Lower leg skin (tissue), 4 donors: Measurements from ENCODE around the gene SUMO2. TPM values are rescaled to one million over a fixed set of nuclear protein-coding genes. Genes with fewer than 3 reads are reported as not detected.
A peak's percentile ranks its signal among the peaks of the same experiment; 100 is the strongest.

Experiments
- DNase-seq, 2 donors: peaks; one replicate each; pipeline ENCODE4 v3.0.0-alpha.2; 2019; ENCODE audit warnings: low spot score in 2 of 2
- H3K4me3 ChIP-seq: fragments of 200-600 bp; sonication (generic); 2 replicates; pipeline ENCODE4 v1.5.1; 2017; ENCODE audit warnings: mild to moderate bottlenecking, low read depth; ENCODE audit not compliant: poor library complexity, severe bottlenecking
- POLR2A ChIP-seq, 2 donors: fragments of 450-650 bp; IDR thresholded peaks; one replicate each; pipeline ENCODE4 v1.6.1; 2016 to 2017; ENCODE audit warnings: antibody characterized with exemption in 2 of 2, mild to moderate bottlenecking in 1 of 2, moderate library complexity in 1 of 2
- WGBS, 2 donors: methylation state at CpG; one replicate each; pipeline ENCODE4 v1.1.5; 2018; 5-methylcytosine and 5-hydroxymethylcytosine counted together
- intact Hi-C: fragments of 100-400 bp; cut with DNase I; formaldehyde crosslinking; loops from one replicate; pipeline ENCODE4 v1.15.0; 2023; ENCODE audit warnings: low total_unique reads
- total RNA-seq, 4 donors: library from RNA; depleted of rRNA; stranded (reverse); fragments of >200 nt; gene quantifications; one replicate each; pipeline ENCODE4 v1.1.0, GENCODE V29; 2016
- TF ChIP-seq, protein P1 (sequence below), 3 donors: fragments of 450-650 bp; IDR thresholded peaks; one replicate each; pipeline ENCODE4 v1.5.1; 2016; ENCODE audit warnings: antibody characterized with exemption in 3 of 3, mild to moderate bottlenecking in 3 of 3, moderate library complexity in 2 of 3

Gene SUMO2
- total RNA-seq, result 10 to 100 TPM; 59.8 to 75.6 (median 68.2) TPM

DNA sequence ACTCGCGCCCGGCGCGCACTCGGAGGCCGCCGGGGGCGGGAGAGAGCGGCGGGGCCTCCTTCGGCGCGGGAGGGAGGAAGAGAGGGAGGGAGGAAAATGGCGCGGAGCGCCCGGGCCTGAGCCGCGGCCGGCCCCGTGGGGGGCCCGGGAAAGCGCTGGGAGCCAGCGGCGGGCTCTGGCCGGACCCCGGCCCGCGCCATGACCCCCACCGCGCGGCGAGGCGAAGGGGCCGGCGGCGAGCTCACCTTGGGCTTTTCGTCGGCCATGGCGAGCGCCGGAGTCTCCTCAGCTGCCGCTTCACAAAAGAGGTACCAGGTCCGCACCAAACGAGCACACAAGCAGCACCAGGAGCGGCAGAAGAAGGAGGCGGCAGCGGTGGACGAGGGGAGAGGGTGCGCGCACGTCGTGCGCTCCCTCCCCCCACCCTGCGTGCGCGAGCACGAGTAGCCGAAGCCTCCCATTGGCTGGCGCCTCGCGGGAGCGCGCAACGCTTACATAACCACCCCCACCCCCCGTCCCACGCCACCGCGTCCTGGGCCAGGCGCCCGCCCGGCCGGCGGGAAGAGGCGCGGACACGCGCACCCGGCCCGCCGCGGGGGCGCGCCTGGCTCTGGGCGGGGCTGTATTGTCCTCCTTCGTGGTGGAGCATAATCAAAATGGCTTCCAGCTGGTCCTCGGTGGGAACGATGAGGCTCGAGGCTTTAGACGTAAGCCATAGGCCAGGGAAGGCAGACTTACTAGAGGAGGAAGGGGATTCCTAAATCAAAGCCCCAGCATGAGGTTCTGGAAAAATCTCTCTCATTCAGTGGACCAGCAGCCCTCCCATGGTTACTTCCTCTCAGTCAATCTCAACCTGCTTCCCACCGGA lies at the start of gene SUMO2:
SUMO2 (minus strand) TSS at position 391 of the 868 bp plus-strand sequence; CDS start at position 266, 125 bp downstream.
- peak in 1 of 2 donors; percentile 32 for TF ChIP-seq POLR2A (IDR thresholded peaks at IDR 0.05)
- TF ChIP-seq, protein P1, sequence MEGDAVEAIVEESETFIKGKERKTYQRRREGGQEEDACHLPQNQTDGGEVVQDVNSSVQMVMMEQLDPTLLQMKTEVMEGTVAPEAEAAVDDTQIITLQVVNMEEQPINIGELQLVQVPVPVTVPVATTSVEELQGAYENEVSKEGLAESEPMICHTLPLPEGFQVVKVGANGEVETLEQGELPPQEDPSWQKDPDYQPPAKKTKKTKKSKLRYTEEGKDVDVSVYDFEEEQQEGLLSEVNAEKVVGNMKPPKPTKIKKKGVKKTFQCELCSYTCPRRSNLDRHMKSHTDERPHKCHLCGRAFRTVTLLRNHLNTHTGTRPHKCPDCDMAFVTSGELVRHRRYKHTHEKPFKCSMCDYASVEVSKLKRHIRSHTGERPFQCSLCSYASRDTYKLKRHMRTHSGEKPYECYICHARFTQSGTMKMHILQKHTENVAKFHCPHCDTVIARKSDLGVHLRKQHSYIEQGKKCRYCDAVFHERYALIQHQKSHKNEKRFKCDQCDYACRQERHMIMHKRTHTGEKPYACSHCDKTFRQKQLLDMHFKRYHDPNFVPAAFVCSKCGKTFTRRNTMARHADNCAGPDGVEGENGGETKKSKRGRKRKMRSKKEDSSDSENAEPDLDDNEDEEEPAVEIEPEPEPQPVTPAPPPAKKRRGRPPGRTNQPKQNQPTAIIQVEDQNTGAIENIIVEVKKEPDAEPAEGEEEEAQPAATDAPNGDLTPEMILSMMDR (IDR thresholded peaks at IDR 0.05), result no peak
- H3K4me3 ChIP-seq, result peak within 1 kb of the TSS; percentile 93
- intact Hi-C loops, result no loop called here
- WGBS, 2 donors, result 0 to 3% methylated on average over 34 to 55 of the region's 92 CpGs
- DNase-seq, result peak; percentile 94 to 99

- intact Hi-C loops, result no loop called here
- TF ChIP-seq, protein P1 (IDR thresholded peaks at IDR 0.05), result no peak
- TF ChIP-seq POLR2A (IDR thresholded peaks at IDR 0.05), result no peak
- WGBS, 2 donors, result 89 to 92% methylated on average over 18 of the region's 18 CpGs
Measured at GRCh38 chr17:75231741-75232464, 49.1 kb upstream of the SUMO2 start.

DNA sequence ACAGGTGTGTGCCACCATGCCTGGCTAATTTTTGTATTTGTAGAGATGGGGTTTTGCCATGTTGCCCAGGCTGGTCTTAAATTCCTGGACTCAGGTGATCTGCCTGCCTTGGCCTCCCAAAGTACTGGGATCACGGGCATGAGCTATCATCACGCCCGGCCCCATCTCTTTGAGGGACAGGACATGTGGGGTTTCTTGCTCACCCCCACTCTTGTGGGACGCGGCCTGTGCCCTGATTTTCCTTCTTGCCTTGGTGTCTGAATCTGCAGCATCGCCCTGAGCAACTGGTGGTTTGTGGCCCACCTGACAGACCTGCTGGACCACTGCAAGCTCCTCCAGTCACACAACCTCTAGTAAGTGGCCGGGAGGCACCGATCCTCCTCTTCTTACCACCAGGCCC lies 48.3 kb upstream of the SUMO2 start:
- 97 to 98% methylated on average over 8 of the region's 8 CpGs for WGBS, 2 donors
- intact Hi-C loops, result no loop called here
- no peak for DNase-seq
- no peak overlapping the region for H3K4me3 ChIP-seq
- TF ChIP-seq, protein P1 (IDR thresholded peaks at IDR 0.05), result no peak
- no peak for TF ChIP-seq POLR2A (IDR thresholded peaks at IDR 0.05)

More at GRCh38 chr17:75231741-75232464, 49.1 kb upstream of the SUMO2 start:
- no peak overlapping the region for H3K4me3 ChIP-seq
- no peak for DNase-seq

GRCh38 chr17:75228847-75229246 lies 46.1 kb upstream of the SUMO2 start:
- no peak for TF ChIP-seq POLR2A (IDR thresholded peaks at IDR 0.05)
- TF ChIP-seq, protein P1 (IDR thresholded peaks at IDR 0.05), result no peak
- H3K4me3 ChIP-seq, result no peak overlapping the region
- DNase-seq, result no peak
- 63 to 73% methylated on average over 4 of the region's 4 CpGs for WGBS, 2 donors
- intact Hi-C loops, result no loop called here

DNA sequence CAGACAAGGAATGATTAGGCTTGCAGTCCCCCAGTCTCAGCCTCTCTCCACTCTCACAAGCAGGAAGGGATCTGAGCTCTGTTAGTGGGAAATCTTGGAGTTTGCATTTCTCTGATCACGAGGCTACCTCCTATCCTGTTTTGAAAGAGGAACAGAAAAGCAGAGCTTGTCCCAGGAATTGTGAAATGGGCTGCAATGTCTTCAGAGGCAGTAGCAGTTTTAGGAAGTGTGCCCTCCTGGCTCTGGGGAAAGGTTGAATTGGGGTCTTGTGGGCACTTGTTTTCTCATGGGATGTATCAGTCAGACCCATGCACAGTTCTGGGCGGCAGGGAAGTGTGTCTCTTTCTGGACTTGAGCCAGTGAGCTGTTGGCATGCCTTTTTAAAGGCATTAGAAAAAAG lies 45.5 kb upstream of the SUMO2 start:
- WGBS, 2 donors, result 46 to 57% methylated on average over 2 of the region's 2 CpGs
- no peak overlapping the region for H3K4me3 ChIP-seq
- peak in 1 of 2 donors; percentile 57 for DNase-seq
- intact Hi-C loops, result no loop called here
- no peak for TF ChIP-seq POLR2A (IDR thresholded peaks at IDR 0.05)
- TF ChIP-seq, protein P1 (IDR thresholded peaks at IDR 0.05), result no peak
